B cell (primary cell): Measurements from ENCODE around the gene MRLN. TPM values are rescaled to one million over a fixed set of nuclear protein-coding genes. Genes with fewer than 3 reads are reported as not detected.

Experiments
- ATAC-seq: fragments of 200-7000 bp; cut with Tn5 transposase; one replicate; pipeline ENCODE4 v1.10.0; 2021; ENCODE audit warnings: low read depth, mild to moderate bottlenecking, moderate number of reproducible peaks, moderate library complexity
- CTCF ChIA-PET: fragments of 350-600 bp; sonication (Branson Sonifier 250); formaldehyde crosslinking; loops from one replicate; lab custom pipeline; 2021; ENCODE audit warnings: antibody characterized with exemption, inconsistent platforms; lab: Charles Lee
- POLR2A ChIA-PET: fragments of 350-600 bp; sonication (Branson Sonifier 250); formaldehyde crosslinking; loops from one replicate; lab custom pipeline; 2021; ENCODE audit warnings: antibody characterized with exemption; lab: Charles Lee
- DNase-seq: peaks from one replicate; pipeline ENCODE4 v3.0.0; 2013
- H2AFZ ChIP-seq: 2 replicates; pipeline ENCODE4 v1.6.1; 2012; ENCODE audit warnings: mild to moderate bottlenecking, low read depth, low read length; ENCODE audit not compliant: insufficient read depth, poor library complexity, severe bottlenecking
- H3K27ac ChIP-seq, 2 donors: 1 replicate in 1 of 2; 2 replicates in 1 of 2; pipeline ENCODE4 v1.5.1; 2012 to 2013; ENCODE audit warnings: low read length in 2 of 2, mild to moderate bottlenecking in 2 of 2, moderate library complexity in 1 of 2
- H3K27me3 ChIP-seq, 4 experiments: fragments of 200-600 bp in 1 of 4; sonication (generic) in 1 of 4; replicated peaks in 1 of 4; 1 replicate in 2 of 4; 2 replicates in 2 of 4; pipeline versions ENCODE4 v1.6.1 to v1.7.0; 2013 to 2016; ENCODE audit warnings: low read length in 3 of 4, mild to moderate bottlenecking in 2 of 4, mixed read lengths in 1 of 4, moderate library complexity in 1 of 4; ENCODE audit not compliant: insufficient read depth in 4 of 4, control insufficient read depth in 3 of 4; ENCODE audit errors: control extremely low read depth in 1 of 4
- H3K36me3 ChIP-seq, 2 experiments: replicated peaks in 1 of 2; 1 replicate in 1 of 2; 2 replicates in 1 of 2; pipeline versions ENCODE4 v1.6.1 to v1.7.1; 2013; ENCODE audit warnings: low read length in 1 of 2; ENCODE audit not compliant: insufficient read depth in 2 of 2, control insufficient read depth in 1 of 2; ENCODE audit errors: control extremely low read depth in 1 of 2, extremely low read depth in 1 of 2
- H3K4me1 ChIP-seq, 2 donors: fragments of 200-600 bp in 1 of 2; sonication (generic) in 1 of 2; 1 replicate in 1 of 2; 2 replicates in 1 of 2; pipeline versions ENCODE4 v1.5.1 to v1.6.1; 2013 to 2017; ENCODE audit warnings: low read length in 2 of 2; ENCODE audit not compliant: control insufficient read depth in 2 of 2, insufficient read depth in 2 of 2
- H3K4me2 ChIP-seq: replicated peaks from 2 replicates; pipeline ENCODE3; 2012; ENCODE audit warnings: mild to moderate bottlenecking, low read depth, low read length; ENCODE audit not compliant: poor library complexity, severe bottlenecking
- H3K4me3 ChIP-seq, 5 experiments: fragments of 200-600 bp in 1 of 5; sonication (generic) in 1 of 5; 1 replicate in 3 of 5; 2 replicates in 2 of 5; pipeline versions ENCODE4 v1.5.1 to v1.7.0; 2011 to 2016; ENCODE audit warnings: low read length in 4 of 5, mild to moderate bottlenecking in 4 of 5, low read depth in 2 of 5, control low read depth in 1 of 5, moderate library complexity in 1 of 5; ENCODE audit not compliant: insufficient read depth in 1 of 5; ENCODE audit errors: control extremely low read depth in 1 of 5, extremely low read depth in 1 of 5
- H3K79me2 ChIP-seq: fragments of 200-600 bp; sonication (generic); one replicate; pipeline ENCODE4 v1.6.0; 2016; ENCODE audit warnings: low read length; ENCODE audit not compliant: control insufficient read depth, insufficient read depth
- H3K9ac ChIP-seq: fragments of 200-600 bp; sonication (generic); 2 replicates; pipeline ENCODE4 v1.6.1; 2017; ENCODE audit warnings: mild to moderate bottlenecking, low read length, moderate library complexity
- H3K9me3 ChIP-seq, 3 donors: one replicate each; pipeline versions ENCODE4 v1.6.1 to v1.7.1; 2013; ENCODE audit warnings: low read length in 2 of 3; ENCODE audit not compliant: control insufficient read depth in 2 of 3, insufficient read depth in 1 of 3; ENCODE audit errors: control extremely low read depth in 1 of 3
- H4K20me1 ChIP-seq: 2 replicates; pipeline ENCODE4 v1.6.0; 2012; ENCODE audit warnings: mild to moderate bottlenecking, low read length; ENCODE audit not compliant: insufficient read depth, control insufficient read depth, poor library complexity, severe bottlenecking
- H3K27ac Mint-ChIP-seq: one replicate; pipeline ENCODE4 v1.8.0; 2021; ENCODE audit warnings: mixed read lengths
- H3K27me3 Mint-ChIP-seq: one replicate; pipeline ENCODE4 v1.8.0; 2021; ENCODE audit warnings: mixed read lengths
- H3K4me1 Mint-ChIP-seq: one replicate; pipeline ENCODE4 v1.8.0; 2021; ENCODE audit warnings: mixed read lengths
- H3K4me3 Mint-ChIP-seq: one replicate; pipeline ENCODE4 v1.8.0; 2021; ENCODE audit warnings: mixed read lengths
- H3K9me3 Mint-ChIP-seq: one replicate; pipeline ENCODE4 v1.8.0; 2022; ENCODE audit warnings: mixed read lengths; ENCODE audit not compliant: insufficient read depth
- CTCF ChIP-seq: fragments of 200-600 bp; IDR thresholded peaks from one replicate; pipeline ENCODE4 v1.8.0; 2022; ENCODE audit warnings: antibody characterized with exemption, mild to moderate bottlenecking
- EZH2 ChIP-seq: IDR thresholded peaks from 2 replicates; pipeline ENCODE4 v1.6.1; 2012; ENCODE audit warnings: borderline replicate concordance, low read depth, mild to moderate bottlenecking, moderate library complexity, low read length; ENCODE audit not compliant: insufficient read depth, poor library complexity, severe bottlenecking
- WGBS: methylation state at CpG from one replicate; pipeline ENCODE4 v1.1.5; 2013; ENCODE audit warnings: missing lambda C conversion rate; ENCODE audit not compliant: insufficient coverage; 5-methylcytosine and 5-hydroxymethylcytosine counted together
- intact Hi-C: fragments of 100-400 bp; cut with micrococcal nuclease; formaldehyde crosslinking; loops from one replicate; pipeline ENCODE4 v1.10.0; 2022
- polyA plus RNA-seq: library from polyadenylated mRNA; depleted of rRNA; stranded (reverse); fragments of >200 nt; gene quantifications from 2 replicates; pipeline ENCODE4 v1.2.3, GENCODE V29; 2012
- total RNA-seq, 2 donors: library from RNA; stranded (reverse); fragments of 120-200 nt in 1 of 2; gene quantifications; 1 replicate in 1 of 2; 2 replicates in 1 of 2; pipeline versions ENCODE4 v1.2.3 to v1.2.4, GENCODE V29; 2013 to 2022

MRLN gene
- total and polyA plus RNA-seq, 2 donors (not counting 1 experiment from before 2014, with no cell fraction given), result not detected

GRCh38 chr10:59700709-59701108, 52.5 kb downstream of the MRLN start:
- H2AFZ ChIP-seq, result no peak overlapping the region
- intact Hi-C loops, result no loop called here
- H3K27ac ChIP-seq, result no peak overlapping the region
- H3K36me3 ChIP-seq, result no peaks in the 10 kb centered on the region
- H3K4me1 ChIP-seq, result no peaks in the 10 kb centered on the region
- no peak overlapping the region for H3K4me3 ChIP-seq
- CTCF ChIA-PET, result no interaction called here
- H3K4me1 Mint-ChIP-seq, result no peaks in the 10 kb centered on the region
- POLR2A ChIA-PET, result no interaction called here
- no peak overlapping the region for H3K4me3 Mint-ChIP-seq
- no peak for TF ChIP-seq CTCF
- no peak for TF ChIP-seq EZH2
- H3K4me2 ChIP-seq, result no peak overlapping the region
- no peak overlapping the region for H3K9ac ChIP-seq
- H3K27me3 Mint-ChIP-seq, result peaks cover 3% of the 10 kb centered on the region
- ATAC-seq (no peak), DNase-seq (no peak)
- 84% methylated on average over 4 of the region's 4 CpGs for WGBS
- no peaks in the 10 kb centered on the region for H3K9me3 ChIP-seq
- no peaks in the 10 kb centered on the region for H4K20me1 ChIP-seq
- H3K9me3 Mint-ChIP-seq, result no peaks in the 10 kb centered on the region
- peaks cover 0 to 1% (median 0%) of the 10 kb centered on the region in 4 experiments for H3K27me3 ChIP-seq
- H3K27ac Mint-ChIP-seq, result no peak overlapping the region
- no peaks in the 10 kb centered on the region for H3K79me2 ChIP-seq

- no peaks in the 10 kb centered on the region for H3K9me3 ChIP-seq
- H4K20me1 ChIP-seq, result no peaks in the 10 kb centered on the region
- H3K4me3 ChIP-seq, result no peak overlapping the region
- CTCF ChIA-PET, result no interaction called here
- Mint-ChIP-seq H3K27ac (no peak overlapping the region), H3K9me3 (no peaks in the 10 kb centered on the region), H3K27me3 (peaks cover 3% of the 10 kb centered on the region), H3K4me3 (no peak overlapping the region), H3K4me1 (no peaks in the 10 kb centered on the region)
- no peaks in the 10 kb centered on the region for H3K4me1 ChIP-seq
- TF ChIP-seq EZH2 (no peak), CTCF (no peak)
- H3K9ac ChIP-seq, result no peak overlapping the region
- H3K79me2 ChIP-seq, result no peaks in the 10 kb centered on the region
- 92% methylated on average over 1 of the region's 1 CpG for WGBS
- H3K27me3 ChIP-seq, result no peaks in the 10 kb centered on the region
- H2AFZ ChIP-seq, result no peak overlapping the region
- no peaks in the 10 kb centered on the region for H3K36me3 ChIP-seq
- intact Hi-C loops, result no loop called here
- no peak overlapping the region for H3K27ac ChIP-seq
- POLR2A ChIA-PET, result no interaction called here
- ATAC-seq (no peak), DNase-seq (no peak)
- no peak overlapping the region for H3K4me2 ChIP-seq
These were observed 54.9 kb downstream of the MRLN start for GRCh38 chr10:59698326-59698725.
